GM04504 (cell line): ENCODE results near the gene SKI.
"Not testable (repeated sequence)": the region's sequence is repeated elsewhere in the genome, so short reads cannot be mapped to it uniquely, and the experiment has no call there.

Experiments used
- DNase-seq: peaks from one replicate; pipeline ENCODE4 v3.0.0-alpha.2; 2012; ENCODE audit warnings: low read depth

Gene SKI

GRCh38 chr1:2260917-2261316 is 32.8 kb downstream of the SKI start:
- no peak for DNase-seq

GRCh38 chr1:2261476-2262395 is 33.6 kb downstream of the SKI start:
- DNase-seq: not testable (repeated sequence)

- no peak for DNase-seq
These were observed 38.3 kb downstream of the SKI start for GRCh38 chr1:2266301-2266975.

GRCh38 chr1:2267051-2267830 is 39.1 kb downstream of the SKI start:
- no peak for DNase-seq

- DNase-seq: no peak
These were observed 39.7 kb downstream of the SKI start for GRCh38 chr1:2267862-2268261.

- DNase-seq: no peak
These were observed 40.4 kb downstream of the SKI start for GRCh38 chr1:2268285-2269056.

- DNase-seq: no peak
These were observed 41.2 kb downstream of the SKI start for GRCh38 chr1:2269193-2269921.

GRCh38 chr1:2269922-2270259 is 41.8 kb downstream of the SKI start:
- DNase-seq: no peak

GRCh38 chr1:2270260-2271100 is 42.4 kb downstream of the SKI start:
- no peak for DNase-seq

GRCh38 chr1:2271211-2271721 is 43.1 kb downstream of the SKI start:
- no peak for DNase-seq

GRCh38 chr1:2271841-2272655 is 43.9 kb downstream of the SKI start:
- no peak for DNase-seq

GRCh38 chr1:2272686-2273400 is 44.7 kb downstream of the SKI start:
- DNase-seq: no peak

GRCh38 chr1:2273401-2274090 is 45.4 kb downstream of the SKI start:
- no peak for DNase-seq

- no peak for DNase-seq
These were observed 46.3 kb downstream of the SKI start for GRCh38 chr1:2274231-2274928.

GRCh38 chr1:2274929-2275475 is 46.9 kb downstream of the SKI start:
- no peak for DNase-seq

- no peak for DNase-seq
These were observed 47.8 kb downstream of the SKI start for GRCh38 chr1:2275796-2276536.
